K562 (cell line): Measurements from ENCODE around the gene TNIP2. TPM values are rescaled to one million over a fixed set of nuclear protein-coding genes. Genes with fewer than 3 reads are reported as not detected.

Source experiments
- BCL6 ChIP-seq: fragments of 250-450 bp; sonication (Bioruptor Pico); IDR thresholded peaks from 2 replicates; pipeline ENCODE4 v1.4.0; 2020
- EHMT2 ChIP-seq: fragments of 450-650 bp; IDR thresholded peaks from 2 replicates; pipeline ENCODE4 v1.6.1; 2018; ENCODE audit warnings: antibody characterized with exemption
- ETS1 ChIP-seq: conservative IDR thresholded peaks from 2 replicates; pipeline ENCODE4 v1.6.1; 2011; ENCODE audit warnings: low read depth, mild to moderate bottlenecking, low read length; ENCODE audit not compliant: control insufficient read depth
- FOXA1 ChIP-seq: fragments of 450-650 bp; IDR thresholded peaks from 2 replicates; pipeline ENCODE4 v1.6.1; 2016; ENCODE audit warnings: mild to moderate bottlenecking, borderline replicate concordance
- HDAC1 ChIP-seq, 2 experiments: fragments of 450-650 bp; IDR thresholded peaks; 2 replicates each; pipeline ENCODE4 v1.6.1; 2016 to 2017; ENCODE audit warnings: inconsistent platforms in 1 of 2, mild to moderate bottlenecking in 1 of 2, moderate library complexity in 1 of 2
- JUND ChIP-seq, 2 experiments: IDR thresholded peaks; 2 replicates in 1 of 2; 3 replicates in 1 of 2; pipeline ENCODE4 v1.6.1; 2011; ENCODE audit warnings: borderline replicate concordance in 2 of 2, low read depth in 2 of 2, low read length in 2 of 2, improper control_type of control experiment in 1 of 2, missing biosample characterization in 1 of 2, missing genetic modification characterization in 1 of 2, missing genetic modification reagents in 1 of 2
- MTA2 ChIP-seq: fragments of 450-650 bp; IDR thresholded peaks from 2 replicates; pipeline ENCODE4 v1.6.1; 2016; ENCODE audit warnings: low read depth
- NCOA6 ChIP-seq: fragments of 450-650 bp; IDR thresholded peaks from 2 replicates; pipeline ENCODE4 v1.6.1; 2017; ENCODE audit warnings: mild to moderate bottlenecking
- RAD51 ChIP-seq: fragments of 450-650 bp; IDR thresholded peaks from 2 replicates; pipeline ENCODE4 v1.7.1; 2016; ENCODE audit warnings: low read depth, mild to moderate bottlenecking, borderline replicate concordance
- RREB1 ChIP-seq: fragments of 250-450 bp; sonication (Bioruptor Pico); IDR thresholded peaks from 2 replicates; pipeline ENCODE4 v1.4.0; 2020
- YY1 ChIP-seq, 3 experiments: IDR thresholded peaks; 2 replicates each; pipeline ENCODE4 v1.6.1; 2011; ENCODE audit warnings: low read length in 2 of 3, mild to moderate bottlenecking in 2 of 3, moderate library complexity in 2 of 3, borderline replicate concordance in 1 of 3, control low read depth in 1 of 3, low read depth in 1 of 3; ENCODE audit not compliant: insufficient read depth in 3 of 3, insufficient replicate concordance in 2 of 3, control insufficient read depth in 1 of 3, insufficient read length in 1 of 3; ENCODE audit errors: extremely low read depth in 1 of 3
- ZNF140 ChIP-seq: fragments of 250-450 bp; sonication (Bioruptor Pico); IDR thresholded peaks from 2 replicates; pipeline ENCODE4 v1.8.0; 2021; ENCODE audit warnings: moderate library complexity, mild to moderate bottlenecking, inconsistent platforms
- ZNF695 ChIP-seq: fragments of 450-650 bp; formaldehyde crosslinking; IDR thresholded peaks from 2 replicates; pipeline ENCODE4 v1.4.0; 2020; ENCODE audit warnings: mild to moderate bottlenecking, moderate library complexity
- ZNF766 ChIP-seq: fragments of 200-800 bp; sonication (Bioruptor generic); conservative IDR thresholded peaks from 2 replicates; pipeline ENCODE4 v1.6.1; 2016; ENCODE audit warnings: missing genetic modification characterization, missing compliant biosample characterization
- polyA plus RNA-seq, 8 experiments: library from polyadenylated mRNA; depleted of rRNA in 4 of 8; stranded (reverse) in 5 of 8; unstranded in 3 of 8; fragments of >200 nt; fragmentation: Nextera tagmentation in 2 of 8; fragmentation: Illumina TruSeq in 1 of 8; extraction: Ambion mirVana in 2 of 8; extraction: Trizol in 1 of 8; gene quantifications; 2 replicates each; pipeline versions ENCODE4 v1.2.1 to v1.2.3, GENCODE V29; 2011 to 2014; ENCODE audit warnings: inconsistent platforms in 1 of 8, missing spikeins in 1 of 8
- total RNA-seq, 7 experiments: library from RNA; depleted of rRNA in 6 of 7; stranded (reverse); fragments of >200 nt in 6 of 7; fragmentation: Illumina TruSeq in 2 of 7; extraction: Trizol in 2 of 7; gene quantifications; 2 replicates each; pipeline versions ENCODE4 v1.2.1 to v1.2.3, GENCODE V29; 2011 to 2021; ENCODE audit warnings: low replicate concordance in 1 of 7
- TF ChIP-seq, protein P1 (sequence below), 3 experiments: fragments of 200-800 bp in 1 of 3; fragments of 250-450 bp in 1 of 3; fragments of 450-650 bp in 1 of 3; sonication (Bioruptor Pico) in 1 of 3; sonication (Bioruptor generic) in 1 of 3; formaldehyde crosslinking in 1 of 3; IDR thresholded peaks; 2 replicates each; pipeline versions ENCODE4 v1.6.1 to v1.8.0; 2016 to 2022; ENCODE audit warnings: mild to moderate bottlenecking in 2 of 3, missing genetic modification characterization in 2 of 3, missing compliant biosample characterization in 1 of 3, moderate library complexity in 1 of 3

Gene TNIP2
- total and polyA plus RNA-seq, 9 of the 15 experiments (the other 6 are each of a cell fraction or from before 2014, with no cell fraction given), result 0.61 to 42.6 (median 19.5) TPM

- TF ChIP-seq, protein P1, sequence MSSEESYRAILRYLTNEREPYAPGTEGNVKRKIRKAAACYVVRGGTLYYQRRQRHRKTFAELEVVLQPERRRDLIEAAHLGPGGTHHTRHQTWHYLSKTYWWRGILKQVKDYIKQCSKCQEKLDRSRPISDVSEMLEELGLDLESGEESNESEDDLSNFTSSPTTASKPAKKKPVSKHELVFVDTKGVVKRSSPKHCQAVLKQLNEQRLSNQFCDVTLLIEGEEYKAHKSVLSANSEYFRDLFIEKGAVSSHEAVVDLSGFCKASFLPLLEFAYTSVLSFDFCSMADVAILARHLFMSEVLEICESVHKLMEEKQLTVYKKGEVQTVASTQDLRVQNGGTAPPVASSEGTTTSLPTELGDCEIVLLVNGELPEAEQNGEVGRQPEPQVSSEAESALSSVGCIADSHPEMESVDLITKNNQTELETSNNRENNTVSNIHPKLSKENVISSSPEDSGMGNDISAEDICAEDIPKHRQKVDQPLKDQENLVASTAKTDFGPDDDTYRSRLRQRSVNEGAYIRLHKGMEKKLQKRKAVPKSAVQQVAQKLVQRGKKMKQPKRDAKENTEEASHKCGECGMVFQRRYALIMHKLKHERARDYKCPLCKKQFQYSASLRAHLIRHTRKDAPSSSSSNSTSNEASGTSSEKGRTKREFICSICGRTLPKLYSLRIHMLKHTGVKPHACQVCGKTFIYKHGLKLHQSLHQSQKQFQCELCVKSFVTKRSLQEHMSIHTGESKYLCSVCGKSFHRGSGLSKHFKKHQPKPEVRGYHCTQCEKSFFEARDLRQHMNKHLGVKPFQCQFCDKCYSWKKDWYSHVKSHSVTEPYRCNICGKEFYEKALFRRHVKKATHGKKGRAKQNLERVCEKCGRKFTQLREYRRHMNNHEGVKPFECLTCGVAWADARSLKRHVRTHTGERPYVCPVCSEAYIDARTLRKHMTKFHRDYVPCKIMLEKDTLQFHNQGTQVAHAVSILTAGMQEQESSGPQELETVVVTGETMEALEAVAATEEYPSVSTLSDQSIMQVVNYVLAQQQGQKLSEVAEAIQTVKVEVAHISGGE (CRISPR knock-in tag; IDR thresholded peaks at IDR 0.05), result peak in 1 of 3 experiments; percentile 69; a peak in 2 of 6 replicates
- TF ChIP-seq EHMT2 (no peak), ZNF766 (CRISPR knock-in tag) (no peak), NCOA6 (no peak), RREB1 (no peak), BCL6 (CRISPR knock-in tag) (no peak), YY1 (IDR thresholded peaks at IDR 0.05; ENCODE audit: borderline replicate concordance in 1 of 3, control insufficient read depth in 1 of 3, extremely low read depth in 1 of 3, insufficient read depth in 3 of 3, insufficient read length in 1 of 3, insufficient replicate concordance in 2 of 3, low read depth in 1 of 3, low read length in 2 of 3) (peak in 2 of 3 experiments; percentile 58 to 70), ZNF695 (CRISPR knock-in tag) (no peak), JUND (IDR thresholded peaks at IDR 0.05; ENCODE audit: borderline replicate concordance, low read depth, low read length) (no peak), JUND (tag; IDR thresholded peaks at IDR 0.05; ENCODE audit: borderline replicate concordance, low read depth, low read length) (no peak; the same call in 2 of the 3 replicates), MTA2 (no peak), ZNF140 (CRISPR knock-in tag) (no peak), HDAC1 (IDR thresholded peaks at IDR 0.05) (peak in 1 of 2 experiments; percentile 55; a peak in 2 of 4 replicates), FOXA1 (no peak), ETS1 (peak; percentile 77; the same call in 1 of the 2 replicates), RAD51 (no peak)
These were observed at the start of gene TNIP2 (continued) for GRCh38 chr4:2755821-2756690.
